GM19372 (cell line): ENCODE results near the gene SMIM5.
"Not testable (repeated sequence)": the region's sequence is repeated elsewhere in the genome, so short reads cannot be mapped to it uniquely, and the experiment has no call there.

Experiments used
- ATAC-seq: cut with Tn5 transposase; IDR thresholded peaks from one replicate; pipeline ENCODE4 v1.9.1; 2021; ENCODE audit warnings: mild to moderate bottlenecking, low read depth, moderate library complexity; ENCODE audit not compliant: unreplicated experiment

Gene SMIM5, protein sequence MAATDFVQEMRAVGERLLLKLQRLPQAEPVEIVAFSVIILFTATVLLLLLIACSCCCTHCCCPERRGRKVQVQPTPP

DNA sequence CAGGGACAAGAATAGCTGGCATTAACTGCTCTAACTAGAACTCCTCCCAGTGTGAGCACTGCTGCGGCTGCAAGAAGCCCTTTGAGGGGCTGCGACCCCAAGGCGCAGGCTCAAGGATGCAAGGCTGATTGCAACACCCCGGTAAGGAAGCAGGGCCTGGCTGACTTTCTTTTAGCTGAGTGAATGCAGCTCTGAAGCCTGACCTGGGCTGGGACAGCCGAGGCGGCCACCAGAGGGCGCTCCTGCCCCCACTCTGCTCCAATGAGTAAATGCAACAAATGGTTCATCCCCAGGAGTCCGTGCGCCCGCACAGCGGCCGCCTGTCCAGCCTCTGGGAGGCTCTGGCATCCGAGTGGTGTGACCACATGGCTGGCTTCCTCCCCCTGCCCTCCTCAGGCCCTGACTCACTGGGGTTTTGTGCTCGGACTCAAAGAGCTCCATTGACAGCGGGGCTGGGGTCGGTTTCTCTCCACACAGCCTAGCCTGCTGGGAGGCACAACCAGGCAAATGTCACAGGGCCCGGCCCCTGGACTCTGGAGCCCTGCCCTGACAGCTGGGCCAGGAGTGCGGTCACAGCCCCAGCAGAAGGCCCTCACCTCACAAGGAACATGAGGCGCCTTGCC, at the start of gene SMIM5:
TSS of gene SMIM5 (plus strand) at position 572 of the 623 bp plus-strand sequence. CDS start 6,768 bp downstream, outside the sequence.
- ATAC-seq, result no peak

DNA sequence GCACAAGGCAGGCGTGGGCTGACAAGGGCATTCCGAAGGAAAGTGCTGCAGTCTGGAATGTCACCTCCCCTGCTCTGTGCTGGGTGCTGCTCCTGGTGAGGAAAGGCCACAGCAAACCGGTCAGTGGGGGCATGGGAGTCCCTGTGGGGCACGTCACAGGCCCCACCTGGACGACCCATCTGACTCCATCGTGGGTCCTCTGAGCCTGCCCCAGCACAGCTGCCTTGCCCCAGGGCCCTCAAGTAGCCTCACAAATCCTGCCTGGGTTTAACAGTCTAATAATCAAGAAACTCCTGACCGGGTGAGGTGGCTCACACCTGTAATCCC, 48.4 kb upstream of the SMIM5 start:
- ATAC-seq, result no peak

DNA sequence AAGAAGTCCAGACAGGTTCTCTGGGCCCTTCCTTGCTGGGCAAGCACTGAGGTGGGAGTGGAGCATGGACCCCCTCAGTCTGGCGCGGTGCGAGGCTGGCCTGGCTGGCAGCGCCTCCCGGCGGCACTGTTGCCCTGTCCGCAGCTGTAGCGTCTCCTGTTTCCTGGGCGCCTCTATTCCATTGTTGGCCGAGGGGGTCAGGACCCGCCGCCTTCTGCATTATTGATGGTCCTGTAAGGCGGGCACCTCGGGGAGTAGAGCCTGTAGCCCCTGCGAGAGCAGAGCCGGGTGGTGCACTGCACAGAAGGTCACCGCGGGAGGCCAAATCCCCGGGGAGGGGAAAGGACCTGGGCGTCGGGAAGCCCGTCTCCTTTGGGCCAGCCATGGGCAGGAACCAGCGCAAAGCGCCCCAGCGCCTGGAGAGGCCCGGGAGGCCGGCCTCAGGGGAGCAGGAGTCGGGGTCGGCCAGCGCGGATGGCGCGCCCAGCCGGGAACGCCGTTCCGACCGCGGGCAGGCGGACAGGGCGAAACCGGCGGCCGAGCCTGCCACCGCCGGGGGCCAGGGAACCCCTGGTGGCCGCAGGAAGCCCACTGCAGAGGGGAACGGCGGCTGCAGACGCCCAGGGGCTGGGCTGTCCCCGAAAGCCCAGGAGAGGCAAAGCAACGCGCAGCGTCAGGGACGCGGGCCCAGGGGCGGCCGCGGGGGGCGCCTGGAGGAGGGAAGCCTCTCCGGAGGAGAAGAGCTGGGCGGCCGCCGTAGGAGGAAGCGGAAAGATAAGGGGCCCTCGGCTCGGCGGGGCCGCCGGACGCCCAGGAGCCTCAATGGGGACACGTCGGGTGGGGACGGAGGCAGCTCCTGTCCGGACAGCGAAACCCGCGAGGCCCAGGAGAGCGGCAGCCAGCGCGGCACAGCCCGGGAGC, 45.3 kb upstream of the SMIM5 start, which contains the start of gene MYO15B:
TSS of gene MYO15B (plus strand) at position 126 of the 921 bp plus-strand sequence. CDS start at position 384, 258 bp downstream.
- ATAC-seq, result no peak

DNA sequence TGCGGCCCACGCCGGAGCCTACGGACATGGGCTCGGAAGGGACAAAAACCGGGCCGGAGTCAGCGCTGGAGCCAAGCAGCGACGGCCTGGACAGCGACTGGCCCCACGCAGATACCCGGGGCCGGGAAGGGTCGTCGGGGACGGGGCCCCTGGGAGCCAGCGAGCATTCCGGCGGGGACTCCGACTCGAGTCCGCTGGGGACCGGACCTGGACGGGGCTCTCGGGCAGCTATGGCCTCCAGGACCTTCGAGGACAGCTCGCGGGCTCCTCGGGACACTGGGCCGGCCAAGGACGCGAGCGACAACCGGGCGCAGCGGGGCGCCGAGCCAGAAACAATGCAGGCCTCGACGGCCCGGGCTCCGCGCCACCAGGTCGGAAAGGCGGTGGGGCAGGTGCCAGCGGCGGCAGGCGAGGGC, 44.6 kb upstream of the SMIM5 start:
- peak; percentile 31 for ATAC-seq

DNA sequence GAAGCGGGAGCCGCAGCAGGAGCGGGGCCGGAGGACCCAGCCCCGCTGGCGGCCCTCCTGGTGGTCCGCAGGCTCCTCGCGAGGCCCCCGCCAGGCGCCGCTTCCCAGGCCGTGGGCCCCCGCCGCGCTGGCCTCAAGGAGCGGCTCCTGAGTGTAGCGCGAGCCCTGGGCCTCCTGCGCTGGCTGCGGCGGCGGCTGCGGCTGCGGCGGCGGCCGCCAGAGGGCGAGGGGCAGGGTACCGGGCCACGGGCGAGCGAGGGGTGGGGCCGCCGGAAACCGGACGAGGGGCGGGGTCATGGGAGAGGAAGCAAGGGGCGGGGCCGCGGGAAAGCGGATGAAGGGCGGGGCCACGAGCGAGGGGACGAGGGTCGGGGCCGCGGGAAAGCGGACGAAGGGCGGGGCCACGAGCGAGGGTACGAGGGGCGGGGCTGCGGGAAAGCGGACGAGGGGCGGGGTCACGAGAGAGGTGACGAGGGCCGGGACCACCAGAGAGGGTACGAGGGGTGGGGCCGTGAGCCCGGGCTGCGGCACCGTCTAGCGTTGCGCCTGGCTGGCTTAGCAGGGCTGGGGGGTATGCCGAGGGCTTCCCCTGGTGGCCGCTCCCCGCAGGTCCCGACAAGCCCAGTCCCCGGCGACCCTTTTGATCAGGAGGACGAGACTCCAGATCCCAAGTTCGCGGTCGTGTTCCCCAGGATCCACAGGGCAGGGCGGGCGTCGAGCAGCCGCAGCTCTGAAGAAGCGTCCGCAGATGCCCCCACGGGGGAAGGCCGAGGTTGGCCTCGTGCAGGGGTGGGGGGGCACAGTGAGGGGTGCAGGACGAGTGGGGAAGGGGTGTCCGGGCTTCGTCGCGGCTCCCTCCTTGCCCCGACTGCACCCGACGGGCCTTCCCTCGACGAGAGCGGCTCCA, 44.0 kb upstream of the SMIM5 start:
- ATAC-seq, result peak; percentile 71

DNA sequence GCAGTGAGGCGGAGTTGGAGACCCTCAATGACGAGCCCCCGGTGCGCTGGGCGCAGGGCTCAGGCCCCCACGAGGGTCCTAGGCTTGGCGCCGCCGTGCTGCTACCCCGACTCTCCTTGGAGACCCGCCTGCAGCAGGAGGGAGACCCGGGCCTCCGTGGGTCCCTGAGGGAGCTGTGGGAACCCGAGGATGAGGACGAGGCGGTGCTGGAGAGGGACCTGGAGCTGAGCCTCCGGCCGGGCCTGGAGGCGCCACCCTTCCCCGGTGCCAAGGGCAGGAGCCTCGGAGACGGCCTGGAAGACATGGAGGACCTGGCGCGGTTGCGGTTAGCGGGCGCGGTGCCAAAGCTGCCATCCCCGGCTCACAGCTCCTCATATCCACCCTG, 43.3 kb upstream of the SMIM5 start:
- no peak for ATAC-seq

DNA sequence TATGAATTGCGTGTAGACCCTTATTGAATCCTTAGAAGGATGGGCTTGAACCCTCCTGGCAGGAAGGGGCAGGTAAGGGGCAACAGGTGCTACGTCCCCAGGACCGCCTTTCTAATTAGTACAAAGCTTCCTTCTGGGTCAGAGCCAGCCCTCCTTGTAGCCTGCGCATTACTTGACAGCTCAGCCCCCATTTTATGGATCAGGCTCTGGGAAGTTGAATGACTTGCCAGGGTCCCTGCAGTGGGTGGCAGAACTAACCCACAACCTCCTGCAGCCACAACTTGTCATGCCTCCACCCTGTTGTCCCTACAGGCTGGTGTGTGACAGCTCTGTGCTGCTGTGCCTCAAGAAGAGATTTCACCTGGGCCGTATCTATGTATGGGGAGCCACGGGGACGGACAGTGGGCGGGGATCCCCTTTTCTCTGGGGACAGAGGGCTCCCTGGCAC, 42.9 kb upstream of the SMIM5 start:
- ATAC-seq, result no peak

DNA sequence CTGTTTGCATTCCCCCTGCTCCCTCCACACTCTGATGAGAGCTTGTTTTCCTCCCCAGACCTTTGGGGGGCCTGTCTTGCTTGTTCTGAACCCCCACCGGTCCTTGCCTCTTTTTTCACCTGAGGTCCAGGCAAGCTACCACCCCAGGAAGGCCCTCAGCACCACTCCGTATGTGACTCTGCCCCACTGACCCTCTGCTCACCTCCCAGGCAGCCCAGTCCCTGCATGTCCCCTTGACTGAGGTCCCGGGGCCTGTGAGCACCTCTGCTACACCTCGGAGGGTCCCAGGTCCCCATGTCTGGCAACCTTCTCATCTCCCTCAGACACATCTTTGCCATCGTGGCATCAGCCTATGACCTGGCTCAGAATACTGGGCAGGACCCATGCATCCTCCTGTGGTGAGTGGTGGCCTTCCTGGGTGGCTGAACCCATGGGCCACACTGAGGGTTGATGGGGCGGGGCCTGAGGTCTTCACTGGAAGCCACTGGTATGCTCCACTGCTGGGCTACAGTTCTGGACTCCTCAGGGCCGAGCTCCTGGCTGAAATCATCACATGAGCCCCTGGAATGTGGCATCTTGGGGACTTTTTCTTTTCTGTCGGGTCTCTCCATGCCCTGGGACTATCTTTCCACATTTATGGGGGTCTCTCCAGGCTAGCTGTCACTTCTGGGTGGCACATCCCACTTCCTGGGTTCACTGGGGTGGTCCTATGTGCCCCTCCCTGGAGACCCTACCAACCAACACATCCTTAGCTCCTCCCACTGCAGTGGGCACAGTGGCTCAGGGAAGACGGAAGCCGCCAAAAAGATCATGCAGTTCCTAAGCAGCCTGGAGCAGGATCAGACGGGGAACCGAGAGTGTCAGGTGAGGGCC, 42.1 kb upstream of the SMIM5 start:
- ATAC-seq, result no peak

DNA sequence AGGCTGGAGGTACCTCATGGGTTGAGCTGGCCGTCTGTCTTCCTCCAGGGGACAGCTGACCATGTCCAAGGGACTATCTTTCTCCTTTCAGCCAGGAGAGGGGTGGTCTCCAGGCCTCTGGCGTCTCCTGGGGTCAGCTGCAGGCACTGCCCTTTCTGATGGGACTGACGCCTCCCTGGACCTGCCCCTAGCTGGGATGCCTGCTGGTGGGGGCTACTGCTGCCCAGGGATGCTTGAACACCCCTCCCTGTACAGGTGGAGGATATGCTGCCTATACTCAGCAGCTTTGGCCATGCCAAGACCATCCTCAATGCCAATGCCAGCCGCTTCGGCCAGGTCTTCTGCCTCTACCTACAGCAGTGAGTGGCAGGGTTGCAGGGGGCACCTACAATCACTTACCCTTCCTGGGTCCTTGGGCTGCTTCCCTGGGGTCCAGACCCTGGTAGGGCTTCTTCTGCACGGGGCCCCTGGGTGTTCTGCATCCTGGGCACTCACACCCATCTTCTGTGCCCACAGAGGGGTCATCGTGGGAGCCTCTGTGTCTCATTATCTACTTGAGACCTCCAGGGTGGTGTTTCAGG, 41.4 kb upstream of the SMIM5 start:
- no peak for ATAC-seq

DNA sequence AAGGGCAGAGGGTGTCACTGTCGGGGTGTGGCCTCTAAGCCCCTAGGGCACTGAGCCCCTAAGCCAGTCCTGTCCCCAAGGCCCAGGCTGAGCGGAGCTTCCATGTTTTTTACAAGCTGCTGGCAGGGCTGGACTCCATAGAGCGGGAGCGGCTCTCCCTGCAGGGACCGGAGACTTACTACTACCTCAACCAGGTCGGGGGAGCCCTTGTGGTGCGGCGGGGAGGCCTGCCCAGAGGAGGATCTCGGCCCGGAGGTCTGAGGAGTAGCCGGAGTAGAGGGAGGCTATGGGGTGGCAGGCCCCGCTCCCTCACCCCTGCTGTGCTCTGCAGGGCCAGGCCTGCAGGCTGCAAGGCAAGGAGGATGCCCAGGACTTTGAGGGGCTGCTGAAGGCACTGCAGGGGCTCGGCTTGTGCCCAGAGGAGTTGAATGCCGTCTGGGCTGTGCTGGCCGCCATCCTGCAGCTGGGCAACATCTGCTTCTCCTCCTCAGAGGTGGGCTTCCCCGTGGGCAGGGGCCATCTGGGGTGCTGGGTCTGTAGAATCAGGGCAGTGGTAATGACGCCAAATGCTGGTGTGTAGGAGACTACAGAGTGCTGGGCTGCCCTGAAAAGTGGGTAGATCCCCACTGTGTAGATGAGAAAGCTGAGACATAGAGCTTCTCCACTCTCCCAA, 40.8 kb upstream of the SMIM5 start:
- no peak for ATAC-seq

DNA sequence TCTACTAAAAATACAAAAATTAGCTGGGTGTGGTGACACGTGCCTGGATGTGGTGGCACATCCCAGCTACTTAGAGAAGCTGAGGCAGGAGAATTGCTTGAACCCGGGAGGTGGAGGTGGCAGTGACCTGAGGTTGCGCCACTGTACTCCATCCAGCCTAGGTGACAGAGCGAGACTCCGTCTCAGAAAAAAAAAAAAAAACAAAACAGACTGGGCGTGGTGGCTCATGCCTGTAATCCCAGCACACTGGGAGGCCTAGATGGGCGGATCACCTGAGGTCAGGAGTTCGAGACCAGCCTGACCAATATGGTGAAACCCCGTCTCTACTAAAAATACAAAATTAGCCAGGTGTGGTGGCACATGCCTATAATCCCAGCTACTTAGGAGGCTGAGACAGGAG, 39.8 kb upstream of the SMIM5 start:
- not testable (repeated sequence) for ATAC-seq

DNA sequence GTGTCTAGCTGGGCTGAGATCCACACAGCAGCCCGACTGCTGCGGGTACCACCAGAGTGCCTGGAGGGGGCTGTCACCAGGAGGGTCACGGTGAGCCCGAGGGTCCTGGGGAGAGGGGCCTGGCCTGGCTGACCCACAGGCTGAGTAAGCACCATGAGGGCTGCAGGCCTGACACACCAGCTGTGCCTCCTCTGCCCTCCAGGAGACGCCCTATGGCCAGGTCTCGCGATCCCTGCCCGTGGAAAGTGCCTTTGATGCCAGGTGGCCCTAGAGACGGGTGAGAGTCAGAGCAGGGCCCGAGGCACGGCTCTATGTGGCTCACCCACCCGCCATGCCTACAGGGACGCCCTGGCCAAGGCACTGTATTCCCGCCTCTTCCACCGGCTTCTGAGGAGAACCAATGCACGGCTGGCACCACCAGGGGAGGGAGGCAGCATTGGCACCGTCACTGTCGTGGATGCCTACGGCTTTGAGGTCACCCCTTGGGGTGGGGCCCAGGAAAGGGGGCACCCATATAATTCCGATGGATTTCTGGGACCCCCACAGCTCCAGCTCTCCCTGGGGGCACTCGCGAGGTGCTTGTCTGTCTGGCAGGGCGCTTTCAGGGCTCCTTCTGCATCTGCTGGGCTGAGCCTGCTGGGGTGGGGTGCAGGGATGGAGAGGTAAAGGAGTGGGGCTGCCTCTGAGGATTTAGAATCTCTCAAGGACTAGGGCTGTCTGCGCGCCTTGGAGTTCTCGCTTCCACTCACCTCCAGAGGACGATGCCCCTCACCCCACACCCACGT, 38.5 kb upstream of the SMIM5 start:
- no peak for ATAC-seq

DNA sequence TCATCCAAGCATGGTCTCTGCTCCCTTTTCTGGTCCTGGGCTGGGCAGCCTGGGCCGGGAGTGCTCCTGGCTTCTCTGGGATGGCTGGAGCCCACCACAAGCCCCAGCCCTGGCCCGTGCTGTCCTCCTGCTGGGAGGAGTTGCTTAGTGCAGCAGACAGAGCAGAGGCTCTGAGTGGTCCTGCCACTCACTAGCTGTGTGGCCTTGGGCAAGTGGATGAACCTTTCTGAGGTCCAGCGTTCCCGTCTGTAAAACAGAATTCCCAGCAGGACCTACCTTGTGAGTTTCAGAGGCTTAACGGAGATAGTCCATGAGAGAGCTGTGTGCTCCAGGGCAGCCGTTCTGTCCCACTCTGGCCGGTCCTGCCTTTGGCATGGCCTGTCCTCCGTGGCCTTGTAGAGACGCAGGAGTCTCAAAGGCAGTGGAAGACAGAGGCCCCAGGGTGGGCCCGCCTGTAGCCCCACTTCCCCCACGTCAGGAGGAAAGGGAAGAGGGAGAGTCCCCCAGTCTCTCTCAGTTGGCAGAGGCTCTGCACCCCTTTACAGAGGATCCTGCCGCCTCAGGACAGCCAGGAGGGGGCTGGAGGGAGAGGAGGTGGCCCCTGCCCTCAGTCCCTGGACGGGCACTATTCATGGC, 37.8 kb upstream of the SMIM5 start:
- no peak for ATAC-seq

DNA sequence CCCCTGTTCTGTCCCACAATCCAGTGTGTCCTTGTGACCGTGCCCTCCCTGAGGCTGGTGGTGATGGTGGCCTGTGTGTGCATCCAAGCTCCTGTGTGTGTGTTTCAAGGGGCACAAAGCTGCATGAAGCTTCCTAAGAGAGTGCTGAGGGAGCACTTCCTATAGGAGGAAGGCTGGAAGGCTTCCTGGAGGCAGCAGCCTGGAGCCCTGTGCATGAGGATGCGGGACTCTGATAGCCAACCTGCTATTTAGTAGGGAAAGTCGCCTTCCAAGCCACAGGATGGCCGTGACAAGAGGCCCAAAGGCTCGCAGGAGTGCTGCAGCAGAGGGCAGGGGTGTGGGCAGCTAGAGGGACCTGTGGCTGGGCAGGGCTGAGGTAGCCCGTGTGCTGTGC, 37.3 kb upstream of the SMIM5 start:
- ATAC-seq, result no peak

DNA sequence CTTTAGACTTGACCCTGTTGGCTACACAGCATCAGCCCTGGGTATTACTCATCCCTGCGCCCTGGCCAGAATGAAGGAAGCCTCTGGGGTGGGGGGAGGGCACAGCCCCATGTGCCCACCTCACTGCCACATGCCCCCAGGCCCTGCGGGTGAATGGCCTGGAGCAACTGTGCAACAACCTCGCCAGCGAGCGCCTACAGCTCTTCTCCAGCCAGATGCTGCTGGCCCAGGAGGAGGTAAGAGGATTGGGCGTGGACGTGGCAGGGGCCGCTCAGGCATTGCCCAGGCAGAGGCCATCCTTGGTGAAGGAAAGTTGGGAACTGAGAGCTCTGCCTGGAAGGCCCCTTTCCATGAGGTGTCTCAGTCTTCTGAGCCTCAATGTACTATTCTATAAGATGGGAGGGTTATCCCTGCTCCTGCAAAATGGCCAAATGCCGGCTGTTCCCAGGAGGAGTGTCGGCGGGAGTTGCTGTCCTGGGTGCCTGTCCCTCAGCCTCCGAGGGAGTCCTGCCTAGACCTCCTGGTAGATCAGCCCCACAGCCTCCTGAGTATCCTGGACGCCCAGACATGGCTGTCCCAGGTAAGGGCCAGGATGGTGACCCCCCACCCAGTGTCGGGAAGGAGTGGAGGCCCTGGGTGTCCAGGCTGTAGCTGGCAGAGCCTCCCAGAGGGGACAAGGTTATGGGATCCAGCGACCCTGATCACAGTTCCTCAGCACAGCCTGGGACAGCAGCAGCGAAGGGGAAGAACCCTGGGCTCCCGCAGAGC, 36.7 kb upstream of the SMIM5 start:
- ATAC-seq, result no peak

DNA sequence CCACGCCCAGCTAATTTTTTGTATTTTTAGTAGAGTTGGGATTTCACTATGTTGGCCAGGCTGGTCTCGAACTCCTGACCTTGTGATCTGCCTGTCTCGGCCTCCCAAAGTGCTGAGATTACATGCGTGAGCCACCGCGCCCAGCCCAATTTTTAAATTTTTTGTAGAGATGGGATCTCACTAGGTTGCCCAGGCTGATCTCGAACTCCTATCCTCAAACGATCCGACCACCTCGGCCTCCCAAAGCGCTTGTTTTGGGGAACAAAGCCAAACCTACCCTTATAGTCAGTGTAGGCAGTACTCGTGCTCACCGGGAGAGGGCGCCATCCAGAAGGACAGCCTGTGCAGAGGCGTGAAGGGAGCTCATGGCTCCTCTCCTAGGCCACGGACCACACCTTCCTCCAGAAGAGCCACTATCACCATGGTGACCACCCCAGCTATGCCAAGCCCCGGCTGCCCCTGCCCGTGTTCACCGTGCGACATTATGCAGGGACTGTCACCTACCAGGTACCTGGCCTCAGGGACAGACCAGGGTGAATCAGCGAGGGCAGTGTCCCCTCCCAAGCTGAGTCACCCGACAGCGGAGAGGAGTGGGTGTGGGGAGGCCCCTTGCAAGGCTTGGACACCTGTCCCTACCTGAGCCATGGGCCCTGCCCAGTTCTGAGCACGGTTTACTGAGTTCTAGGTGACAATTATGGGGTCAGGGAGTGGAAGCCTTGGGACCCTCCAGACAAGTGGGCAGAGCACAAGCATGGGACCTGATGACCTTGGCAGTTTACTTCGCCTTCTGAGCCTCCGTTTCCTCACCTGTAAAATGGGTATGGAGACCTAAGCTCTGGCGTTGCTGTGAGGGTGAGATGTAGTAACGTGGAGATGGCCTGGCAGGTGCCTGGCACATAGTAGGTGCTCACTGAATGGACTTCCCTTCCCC, 31.9 kb upstream of the SMIM5 start:
- no peak for ATAC-seq
